ENCODE data around the gene KIAA1586.
A peak's percentile ranks its signal among the peaks of the same experiment; 100 is the strongest.
"Not testable (repeated sequence)": the region's sequence is repeated elsewhere in the genome, so short reads cannot be mapped to it uniquely, and the experiment has no call there.

KIAA1586 gene, protein sequence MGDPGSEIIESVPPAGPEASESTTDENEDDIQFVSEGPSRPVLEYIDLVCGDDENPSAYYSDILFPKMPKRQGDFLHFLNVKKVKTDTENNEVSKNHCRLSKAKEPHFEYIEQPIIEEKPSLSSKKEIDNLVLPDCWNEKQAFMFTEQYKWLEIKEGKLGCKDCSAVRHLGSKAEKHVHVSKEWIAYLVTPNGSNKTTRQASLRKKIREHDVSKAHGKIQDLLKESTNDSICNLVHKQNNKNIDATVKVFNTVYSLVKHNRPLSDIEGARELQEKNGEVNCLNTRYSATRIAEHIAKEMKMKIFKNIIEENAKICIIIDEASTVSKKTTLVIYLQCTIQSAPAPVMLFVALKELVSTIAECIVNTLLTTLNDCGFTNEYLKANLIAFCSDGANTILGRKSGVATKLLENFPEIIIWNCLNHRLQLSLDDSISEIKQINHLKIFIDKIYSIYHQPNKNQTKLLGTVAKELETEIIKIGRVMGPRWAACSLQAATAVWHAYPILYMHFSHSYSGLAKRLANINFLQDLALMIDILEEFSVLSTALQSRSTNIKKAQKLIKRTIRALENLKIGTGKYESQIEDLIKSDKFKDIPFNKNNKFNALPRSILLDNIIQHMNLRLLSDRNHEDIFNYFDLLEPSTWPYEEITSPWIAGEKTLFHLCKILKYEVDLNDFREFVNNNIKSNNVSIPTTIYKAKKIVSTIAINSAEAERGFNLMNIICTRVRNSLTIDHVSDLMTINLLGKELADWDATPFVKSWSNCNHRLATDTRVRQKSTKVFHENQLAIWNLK

DNA sequence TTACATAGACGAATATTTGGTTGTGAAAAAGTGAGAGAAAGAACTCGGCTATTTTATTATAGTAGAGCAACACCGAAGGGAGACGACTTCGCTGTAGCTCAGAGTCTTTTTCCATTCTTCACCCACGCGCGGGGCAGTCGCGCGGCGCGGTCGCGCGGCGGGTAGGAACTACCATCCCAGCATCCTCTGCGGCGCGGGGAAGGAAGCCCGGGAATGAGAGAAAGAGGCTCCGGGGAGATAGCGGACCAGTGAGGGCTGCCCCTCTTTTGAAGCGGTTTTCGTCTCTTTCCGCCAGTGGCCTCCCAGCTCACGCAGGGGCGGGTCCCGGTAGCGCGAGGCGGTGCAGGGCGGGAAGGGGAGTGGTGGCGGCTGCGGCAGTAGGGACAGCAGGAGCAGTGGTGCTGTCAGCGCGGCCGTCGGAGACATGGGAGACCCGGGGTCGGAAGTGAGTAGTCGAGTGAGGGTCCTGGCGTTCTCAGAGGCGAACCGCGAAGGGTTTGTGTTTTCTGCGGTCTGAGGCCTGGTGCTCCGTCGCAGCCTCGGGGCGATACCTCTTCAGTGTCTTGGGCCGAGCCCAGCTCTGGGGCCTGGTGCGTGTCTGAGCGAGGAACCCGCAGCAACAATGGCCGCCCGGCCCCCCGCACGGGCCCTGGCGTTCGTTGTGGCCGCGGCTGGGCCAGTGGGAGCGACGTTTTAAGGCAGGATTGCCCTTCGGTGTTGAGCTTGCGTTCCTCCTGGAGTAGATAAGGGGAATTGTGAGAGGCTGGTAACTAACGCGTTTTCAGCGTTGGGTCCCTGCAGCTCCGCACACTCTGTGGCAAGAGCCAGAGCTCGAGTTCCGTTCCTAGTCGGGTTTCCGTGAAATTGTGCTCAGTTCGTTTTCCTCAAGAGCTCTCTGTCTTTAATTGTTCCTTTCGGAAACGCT, at the start of gene KIAA1586:
TSS of gene KIAA1586 (plus strand) at position 362 of the 925 bp plus-strand sequence. CDS start at position 425, 63 bp downstream.
- H3K4me3 ChIP-seq (ENCODE audit: low read depth, low read length): peak within 1 kb of the TSS; percentile 59
- DNase-seq (ENCODE audit: low read depth): peak; percentile 56

DNA sequence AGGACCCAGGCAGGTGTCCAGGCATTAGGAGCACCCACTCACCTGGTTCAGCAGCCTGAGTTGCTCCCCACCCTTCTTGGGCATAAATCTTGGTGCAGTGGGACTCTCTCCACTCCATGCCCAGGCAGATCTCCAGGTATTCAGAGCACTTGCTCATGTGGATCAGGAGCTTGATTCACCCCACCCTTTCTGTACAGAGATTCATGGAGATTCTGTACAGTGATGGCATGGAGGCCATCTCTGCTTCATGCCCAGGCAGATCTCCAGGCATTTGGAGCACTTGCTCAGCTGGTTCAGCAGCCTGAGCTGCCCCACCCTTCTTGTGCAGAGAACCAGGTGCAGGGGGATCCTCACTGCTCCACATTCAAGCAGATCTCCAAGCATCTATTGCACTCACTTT, 47.4 kb upstream of the KIAA1586 start:
- TF ChIP-seq, protein P1, sequence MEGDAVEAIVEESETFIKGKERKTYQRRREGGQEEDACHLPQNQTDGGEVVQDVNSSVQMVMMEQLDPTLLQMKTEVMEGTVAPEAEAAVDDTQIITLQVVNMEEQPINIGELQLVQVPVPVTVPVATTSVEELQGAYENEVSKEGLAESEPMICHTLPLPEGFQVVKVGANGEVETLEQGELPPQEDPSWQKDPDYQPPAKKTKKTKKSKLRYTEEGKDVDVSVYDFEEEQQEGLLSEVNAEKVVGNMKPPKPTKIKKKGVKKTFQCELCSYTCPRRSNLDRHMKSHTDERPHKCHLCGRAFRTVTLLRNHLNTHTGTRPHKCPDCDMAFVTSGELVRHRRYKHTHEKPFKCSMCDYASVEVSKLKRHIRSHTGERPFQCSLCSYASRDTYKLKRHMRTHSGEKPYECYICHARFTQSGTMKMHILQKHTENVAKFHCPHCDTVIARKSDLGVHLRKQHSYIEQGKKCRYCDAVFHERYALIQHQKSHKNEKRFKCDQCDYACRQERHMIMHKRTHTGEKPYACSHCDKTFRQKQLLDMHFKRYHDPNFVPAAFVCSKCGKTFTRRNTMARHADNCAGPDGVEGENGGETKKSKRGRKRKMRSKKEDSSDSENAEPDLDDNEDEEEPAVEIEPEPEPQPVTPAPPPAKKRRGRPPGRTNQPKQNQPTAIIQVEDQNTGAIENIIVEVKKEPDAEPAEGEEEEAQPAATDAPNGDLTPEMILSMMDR (IDR thresholded peaks at IDR 0.05; ENCODE audit: control insufficient read depth, extremely low read depth, insufficient read depth): no peak
- DNase-seq (ENCODE audit: low read depth): no peak
- no peak overlapping the region for H3K4me3 ChIP-seq (ENCODE audit: low read depth, low read length)

DNA sequence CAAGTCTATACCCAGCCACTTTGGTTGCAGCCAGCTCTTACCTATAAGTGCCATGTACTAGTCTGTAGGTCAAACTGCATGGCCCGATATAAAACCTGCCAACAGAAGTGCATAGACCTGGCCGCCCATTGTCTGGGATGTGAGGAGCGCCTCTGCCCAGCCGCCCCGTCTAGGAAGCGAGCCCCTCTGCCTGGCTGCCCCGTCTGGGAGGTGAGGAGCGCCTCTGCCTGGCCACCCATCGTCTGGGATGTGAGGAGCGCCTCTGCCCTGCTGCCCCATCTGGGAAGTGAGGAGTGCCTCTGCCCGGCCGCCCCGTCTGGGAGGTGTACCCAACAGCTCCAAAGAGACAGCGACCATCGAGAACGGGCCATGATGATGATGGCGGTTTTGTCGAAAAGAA, 46.7 kb upstream of the KIAA1586 start:
- not testable (repeated sequence) for DNase-seq (ENCODE audit: low read depth); H3K4me3 ChIP-seq (ENCODE audit: low read depth, low read length)

DNA sequence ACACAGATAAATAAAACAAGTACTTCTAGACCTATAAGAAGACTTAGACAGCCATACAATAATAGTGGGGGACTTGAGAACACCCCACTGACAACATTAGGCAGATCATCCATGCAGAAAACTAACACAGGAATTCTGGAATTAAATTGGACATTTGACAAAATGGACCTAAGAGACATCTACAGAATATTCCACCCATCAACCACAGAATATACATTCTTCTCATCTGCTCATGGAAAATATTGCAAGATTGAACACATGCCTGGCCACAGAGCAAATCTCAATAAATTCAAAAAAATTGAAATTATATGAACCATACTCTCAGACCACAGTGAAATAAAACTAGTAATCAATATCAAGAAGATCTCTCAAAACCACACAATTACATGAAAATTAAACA, 44.3 kb upstream of the KIAA1586 start:
- TF ChIP-seq, protein P1 (IDR thresholded peaks at IDR 0.05; ENCODE audit: control insufficient read depth, extremely low read depth, insufficient read depth): no peak
- no peak overlapping the region for H3K4me3 ChIP-seq (ENCODE audit: low read depth, low read length)
- no peak for DNase-seq (ENCODE audit: low read depth)

DNA sequence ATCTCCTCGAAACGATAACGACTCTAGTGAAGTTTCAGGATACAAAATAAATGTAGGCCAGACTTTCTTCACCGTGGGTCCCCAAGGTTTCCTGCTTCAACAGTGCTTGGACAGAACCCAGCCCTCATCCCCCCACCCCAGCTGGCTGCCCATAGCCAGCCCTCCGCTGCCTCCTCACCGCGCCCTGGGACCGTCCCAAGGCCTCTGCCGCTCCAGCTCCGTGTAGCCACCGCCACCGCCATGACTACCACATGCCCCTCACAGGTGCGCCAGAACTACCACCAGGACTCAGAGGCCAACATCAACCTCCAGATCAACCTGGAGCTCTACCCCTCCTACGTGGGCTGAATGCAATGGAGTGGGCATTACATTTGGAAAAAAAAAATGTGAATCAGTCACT, 42.2 kb upstream of the KIAA1586 start:
- TF ChIP-seq, protein P1 (IDR thresholded peaks at IDR 0.05; ENCODE audit: control insufficient read depth, extremely low read depth, insufficient read depth): no peak

DNA sequence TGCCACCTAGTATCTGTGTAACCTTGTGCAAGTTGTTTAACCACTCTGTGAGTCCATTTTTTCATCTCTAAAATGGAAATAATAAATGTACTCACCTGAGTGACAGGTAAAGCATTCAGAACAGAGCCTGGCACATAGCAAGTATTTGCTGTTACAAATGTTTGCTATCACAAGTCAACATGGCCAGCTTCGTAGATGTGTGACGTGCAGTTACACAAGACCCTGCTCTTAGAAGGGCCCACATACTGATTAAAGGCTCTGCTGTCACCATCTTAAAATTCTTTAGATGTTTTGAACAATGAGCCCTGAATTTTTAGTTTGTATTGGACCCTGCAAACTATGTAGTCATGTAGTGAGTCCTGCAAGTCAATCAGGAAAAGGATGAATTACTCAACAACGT, 40.4 kb upstream of the KIAA1586 start:
- H3K4me3 ChIP-seq (ENCODE audit: low read depth, low read length): no peak overlapping the region
- DNase-seq (ENCODE audit: low read depth): no peak

More for the DNA sequence above, 42.2 kb upstream of the KIAA1586 start:
- no peak for DNase-seq (ENCODE audit: low read depth)
- H3K4me3 ChIP-seq (ENCODE audit: low read depth, low read length): no peak overlapping the region

DNA sequence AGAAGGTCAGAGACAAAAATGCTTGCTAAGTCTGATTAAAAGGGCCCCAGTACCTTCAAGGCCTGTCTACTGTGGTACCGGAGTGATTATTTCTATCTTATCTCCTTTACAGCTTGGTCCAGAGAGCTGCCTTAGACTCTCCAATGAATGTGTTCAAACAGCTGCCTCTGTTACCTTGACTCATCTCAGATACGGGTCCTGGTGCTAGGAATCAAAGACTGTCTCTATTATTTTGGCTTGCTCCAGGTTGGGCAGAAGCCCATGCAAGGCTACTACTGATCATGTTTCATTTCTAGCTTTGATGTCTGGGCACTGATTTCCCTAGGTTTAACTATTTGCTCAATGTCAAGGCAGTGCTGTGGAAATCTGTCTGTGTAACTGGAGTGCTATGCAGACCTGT, 38.4 kb upstream of the KIAA1586 start:
- DNase-seq (ENCODE audit: low read depth); H3K4me3 ChIP-seq (ENCODE audit: low read depth, low read length): not testable (repeated sequence)

More for the DNA sequence above, 40.4 kb upstream of the KIAA1586 start:
- TF ChIP-seq, protein P1 (IDR thresholded peaks at IDR 0.05; ENCODE audit: control insufficient read depth, extremely low read depth, insufficient read depth): no peak

DNA sequence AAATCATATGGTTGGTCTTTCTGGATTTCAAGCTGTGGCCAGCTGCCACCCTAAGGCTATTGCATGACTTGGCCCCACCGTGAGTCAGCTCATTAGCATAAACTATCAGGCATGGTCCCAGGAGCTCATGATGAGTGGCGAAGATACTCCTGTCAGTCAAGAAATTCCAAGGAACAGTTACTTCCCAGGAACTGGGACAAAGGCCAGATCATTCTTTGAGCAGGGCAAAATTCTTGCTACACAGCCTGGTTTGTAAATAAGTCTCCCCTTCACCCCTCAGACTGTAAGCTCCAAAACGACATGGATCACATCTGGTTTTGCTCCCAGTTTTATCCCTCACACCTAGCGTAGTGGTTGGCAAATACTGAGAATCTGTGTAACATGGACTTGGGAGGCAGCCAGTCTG, 33.0 kb upstream of the KIAA1586 start:
- TF ChIP-seq, protein P1 (IDR thresholded peaks at IDR 0.05; ENCODE audit: control insufficient read depth, extremely low read depth, insufficient read depth): no peak
- no peak overlapping the region for H3K4me3 ChIP-seq (ENCODE audit: low read depth, low read length)
- DNase-seq (ENCODE audit: low read depth): no peak
